ENCODE data around the gene NUDT14.

DNA sequence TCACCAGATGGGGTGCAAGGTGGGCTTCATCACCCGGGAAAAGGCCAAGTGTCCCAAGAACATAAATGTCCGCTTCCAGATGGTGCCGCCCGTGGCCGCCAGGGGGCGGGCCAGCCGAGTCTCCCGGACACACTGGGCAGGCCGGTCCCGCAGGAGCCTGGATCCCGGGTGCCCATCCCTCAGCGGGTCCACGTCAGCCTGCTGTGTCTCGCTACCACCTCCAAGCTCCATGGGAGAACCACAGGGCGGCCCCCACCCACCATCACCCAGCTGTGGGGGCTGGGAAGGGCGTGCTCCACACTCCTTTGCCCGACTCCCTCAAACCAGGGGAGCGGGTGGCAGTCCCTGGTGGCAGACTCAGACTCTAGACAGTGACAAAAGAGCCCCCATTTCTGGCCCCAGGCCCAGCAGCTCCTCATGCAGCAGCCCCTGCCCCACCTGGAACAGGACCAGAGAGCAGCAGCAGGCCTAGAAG lies 22.0 kb upstream of the NUDT14 start:
- no peak for TF ChIP-seq EZH2 (IDR thresholded peaks at IDR 0.05; ENCODE audit: borderline replicate concordance, low read depth, low read length, severe bottlenecking)
- TF ChIP-seq, protein P1, sequence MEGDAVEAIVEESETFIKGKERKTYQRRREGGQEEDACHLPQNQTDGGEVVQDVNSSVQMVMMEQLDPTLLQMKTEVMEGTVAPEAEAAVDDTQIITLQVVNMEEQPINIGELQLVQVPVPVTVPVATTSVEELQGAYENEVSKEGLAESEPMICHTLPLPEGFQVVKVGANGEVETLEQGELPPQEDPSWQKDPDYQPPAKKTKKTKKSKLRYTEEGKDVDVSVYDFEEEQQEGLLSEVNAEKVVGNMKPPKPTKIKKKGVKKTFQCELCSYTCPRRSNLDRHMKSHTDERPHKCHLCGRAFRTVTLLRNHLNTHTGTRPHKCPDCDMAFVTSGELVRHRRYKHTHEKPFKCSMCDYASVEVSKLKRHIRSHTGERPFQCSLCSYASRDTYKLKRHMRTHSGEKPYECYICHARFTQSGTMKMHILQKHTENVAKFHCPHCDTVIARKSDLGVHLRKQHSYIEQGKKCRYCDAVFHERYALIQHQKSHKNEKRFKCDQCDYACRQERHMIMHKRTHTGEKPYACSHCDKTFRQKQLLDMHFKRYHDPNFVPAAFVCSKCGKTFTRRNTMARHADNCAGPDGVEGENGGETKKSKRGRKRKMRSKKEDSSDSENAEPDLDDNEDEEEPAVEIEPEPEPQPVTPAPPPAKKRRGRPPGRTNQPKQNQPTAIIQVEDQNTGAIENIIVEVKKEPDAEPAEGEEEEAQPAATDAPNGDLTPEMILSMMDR (IDR thresholded peaks at IDR 0.05; ENCODE audit: borderline replicate concordance, extremely low read depth, low read length, poor library complexity, severe bottlenecking) = peak; percentile 53
